HG03432 (cell line): Measurements from ENCODE around the gene CDHR1.
"Not testable (repeated sequence)": the region's sequence is repeated elsewhere in the genome, so short reads cannot be mapped to it uniquely, and the experiment has no call there.

Experiments used
- ATAC-seq: cut with Tn5 transposase; IDR thresholded peaks from one replicate; pipeline ENCODE4 v1.9.1; 2021; ENCODE audit warnings: mild to moderate bottlenecking, moderate library complexity; ENCODE audit not compliant: unreplicated experiment

The CDHR1 gene

DNA sequence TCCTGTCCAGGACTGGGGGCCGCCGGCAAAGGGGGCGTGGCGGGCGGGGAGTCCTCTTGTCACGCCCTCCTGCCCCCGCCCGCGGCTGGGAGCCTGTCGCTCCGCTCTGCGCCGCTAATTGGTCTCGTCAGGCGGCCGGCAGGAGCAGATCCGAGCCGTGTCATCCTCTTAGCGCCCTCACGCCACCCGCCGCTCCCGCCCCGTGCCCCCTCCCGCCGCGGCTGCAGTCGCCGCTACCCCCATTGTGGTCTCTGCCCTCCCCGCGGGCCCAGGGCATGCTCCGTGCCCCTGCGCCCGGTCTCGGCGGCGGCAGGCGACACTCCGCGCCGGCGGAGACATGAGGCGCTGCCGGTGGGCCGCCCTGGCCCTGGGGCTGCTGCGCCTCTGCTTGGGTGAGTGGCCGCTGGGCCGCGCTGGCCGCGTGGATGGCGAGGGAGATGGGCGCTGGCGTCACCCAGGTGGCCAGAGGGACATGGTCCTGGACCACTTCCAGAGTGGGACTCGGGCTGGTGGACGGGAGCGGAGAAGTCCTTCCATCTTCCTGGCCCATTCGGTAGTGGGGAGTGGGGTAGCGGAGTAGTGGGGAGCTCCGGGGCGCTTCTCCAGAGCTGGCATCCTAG, at the start of gene CDHR1:
Gene CDHR1 (plus strand): TSS at position 114 of the 620 bp plus-strand sequence. CDS start 224 bp downstream, at position 338.
- ATAC-seq, result peak; percentile 90

DNA sequence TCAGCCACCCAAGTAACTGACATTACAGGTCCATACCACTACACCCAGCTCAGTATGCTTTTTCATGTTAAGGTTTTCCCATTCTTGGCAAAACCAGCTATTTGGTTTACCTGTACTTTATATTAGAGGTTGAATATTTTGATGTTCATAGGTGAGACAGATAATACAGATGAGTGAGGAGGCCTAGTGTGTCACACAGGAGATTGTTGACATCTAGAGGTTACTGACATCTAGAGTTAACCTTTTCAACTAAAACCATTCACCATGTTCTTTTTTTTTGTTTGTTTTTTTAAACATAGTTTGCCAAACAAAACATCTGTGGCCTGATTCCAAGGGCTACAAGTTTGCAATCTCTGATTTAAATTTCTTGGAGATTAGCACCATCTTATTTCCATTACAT, 47.0 kb upstream of the CDHR1 start:
- ATAC-seq, result no peak

- peak; percentile 78 for ATAC-seq
Observed at GRCh38 chr10:84148006-84148597, 46.2 kb upstream of the CDHR1 start.

DNA sequence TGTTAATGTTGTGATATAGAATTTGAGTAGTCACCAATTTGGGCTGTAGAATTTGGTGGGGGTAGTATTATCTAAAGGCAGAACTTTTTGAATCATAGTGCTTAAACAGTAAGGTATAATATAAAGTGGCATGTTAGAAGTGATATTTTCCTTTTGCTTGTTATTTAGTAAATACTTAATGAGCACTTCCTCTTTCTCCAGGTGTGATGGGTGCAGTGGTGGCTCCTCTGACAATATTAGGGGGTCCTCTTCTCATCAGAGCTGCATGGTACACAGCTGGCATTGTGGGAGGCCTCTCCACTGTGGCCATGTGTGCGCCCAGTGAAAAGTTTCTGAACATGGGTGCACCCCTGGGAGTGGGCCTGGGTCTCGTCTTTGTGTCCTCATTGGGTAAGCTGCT, 44.5 kb upstream of the CDHR1 start:
- no peak for ATAC-seq

DNA sequence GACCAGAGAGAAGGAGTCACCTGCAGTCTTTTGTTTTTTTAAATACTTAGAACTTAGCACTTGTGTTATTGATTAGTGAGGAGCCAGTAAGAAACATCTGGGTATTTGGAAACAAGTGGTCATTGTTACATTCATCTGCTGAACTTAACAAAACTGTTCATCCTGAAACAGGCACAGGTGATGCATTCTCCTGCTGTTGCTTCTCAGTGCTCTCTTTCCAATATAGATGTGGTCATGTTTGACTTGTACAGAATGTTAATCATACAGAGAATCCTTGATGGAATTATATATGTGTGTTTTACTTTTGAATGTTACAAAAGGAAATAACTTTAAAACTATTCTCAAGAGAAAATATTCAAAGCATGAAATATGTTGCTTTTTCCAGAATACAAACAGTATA, 41.6 kb upstream of the CDHR1 start:
- ATAC-seq, result no peak

GRCh38 chr10:84155521-84155920, 38.8 kb upstream of the CDHR1 start:
- ATAC-seq, result no peak

DNA sequence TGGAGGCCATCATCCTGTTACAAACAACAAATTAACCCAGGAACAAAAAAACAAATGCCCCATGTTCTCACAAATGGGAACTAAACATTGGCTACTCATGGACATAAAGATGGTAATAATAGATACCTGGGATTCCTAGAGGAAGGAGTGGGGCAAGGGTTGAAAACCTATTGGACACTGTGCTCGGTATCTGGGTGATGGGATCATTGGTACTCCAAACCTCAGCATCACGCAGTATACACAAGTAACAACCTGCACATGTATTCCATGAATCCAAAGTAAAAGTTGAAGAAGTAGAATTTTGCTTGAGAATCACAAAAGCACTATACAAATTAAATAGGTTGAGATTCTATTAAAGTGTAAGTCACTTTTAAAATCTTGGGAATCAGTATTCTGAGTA, 38.3 kb upstream of the CDHR1 start:
- no peak for ATAC-seq

GRCh38 chr10:84156768-84157167, 37.6 kb upstream of the CDHR1 start:
- no peak for ATAC-seq

- ATAC-seq, result no peak
Observed at GRCh38 chr10:84158061-84158460, 36.3 kb upstream of the CDHR1 start.

DNA sequence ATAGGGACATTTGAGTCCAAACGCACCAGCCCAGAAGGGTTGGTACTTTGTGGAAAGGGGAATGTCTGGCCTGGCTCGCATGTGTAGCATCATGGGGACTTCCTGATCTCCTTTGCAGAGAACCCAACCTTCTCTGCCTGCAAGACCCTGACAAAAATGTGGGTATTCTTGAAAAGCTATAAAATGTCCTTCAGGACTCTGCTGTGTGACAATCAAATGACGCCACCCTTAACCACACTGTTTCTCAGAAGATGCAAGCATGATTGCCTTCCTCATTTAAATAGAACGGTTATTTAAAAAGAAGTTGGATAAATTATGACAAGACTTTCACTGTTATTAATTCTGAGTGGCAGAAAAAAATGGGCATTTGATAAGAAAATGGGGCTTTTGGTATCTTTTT, 35.8 kb upstream of the CDHR1 start:
- ATAC-seq, result no peak

DNA sequence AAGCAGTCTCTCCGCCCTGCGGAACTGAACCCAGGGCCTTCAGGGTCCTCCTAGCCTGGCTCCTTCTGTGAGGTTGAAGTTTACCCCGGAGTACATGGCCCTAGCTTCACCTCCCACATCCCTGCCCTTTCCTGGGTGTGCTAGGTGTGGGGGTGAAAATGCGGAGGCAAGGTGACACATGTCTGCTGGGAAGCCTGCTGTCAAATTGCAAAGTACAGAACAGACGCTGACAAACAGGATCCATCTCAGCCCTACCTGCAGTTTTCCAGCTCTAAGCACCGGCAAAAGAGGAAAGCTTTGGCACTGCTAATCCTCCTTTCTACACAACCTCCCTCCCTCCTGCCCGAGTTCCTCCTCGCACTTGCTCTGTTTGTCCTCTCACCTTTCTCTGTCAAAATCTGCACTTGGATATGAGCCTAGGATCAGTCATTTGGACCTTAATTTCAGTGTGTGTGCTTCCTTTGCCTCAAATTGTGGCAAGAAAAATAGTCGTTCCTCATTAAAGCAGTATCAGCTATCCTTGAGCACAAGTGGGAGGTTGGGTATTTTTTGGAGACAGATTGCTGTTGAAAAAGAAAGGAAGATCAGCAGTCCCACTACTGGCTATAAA, 35.2 kb upstream of the CDHR1 start:
- no peak for ATAC-seq

GRCh38 chr10:84160663-84161362, 33.5 kb upstream of the CDHR1 start:
- no peak for ATAC-seq

GRCh38 chr10:84163996-84164395, 30.3 kb upstream of the CDHR1 start:
- ATAC-seq, result no peak

DNA sequence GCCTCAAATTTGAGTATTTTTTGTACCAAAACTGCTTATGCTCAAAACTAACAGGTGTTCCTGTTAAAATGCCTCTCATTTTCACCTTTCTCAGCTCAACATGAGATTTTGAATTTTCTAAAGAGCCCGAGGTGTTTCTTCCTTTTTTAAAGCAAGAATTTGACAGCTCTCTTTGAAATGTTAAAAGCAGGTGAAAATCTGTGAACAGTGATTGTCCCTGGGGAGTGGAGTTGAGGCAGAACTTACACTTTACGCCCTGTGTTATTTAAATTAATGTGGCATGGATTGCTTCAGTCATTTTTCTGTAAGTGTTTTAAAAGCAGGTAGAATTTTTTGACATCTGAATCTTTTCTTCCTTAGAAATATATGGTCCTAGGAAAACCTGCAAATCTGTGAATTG, 29.9 kb upstream of the CDHR1 start:
- no peak for ATAC-seq

- ATAC-seq, result peak; percentile 65
Observed at GRCh38 chr10:84166620-84167288, 27.6 kb upstream of the CDHR1 start.

- peak; percentile 22 for ATAC-seq
Observed at GRCh38 chr10:84167289-84167653, 27.1 kb upstream of the CDHR1 start.

GRCh38 chr10:84168382-84168781, 26.0 kb upstream of the CDHR1 start:
- not testable (repeated sequence) for ATAC-seq

- not testable (repeated sequence) for ATAC-seq
Observed at GRCh38 chr10:84171237-84171636, 23.1 kb upstream of the CDHR1 start.

GRCh38 chr10:84171700-84172466, 22.5 kb upstream of the CDHR1 start:
- ATAC-seq, result peak; percentile 41

GRCh38 chr10:84172467-84173356, 21.6 kb upstream of the CDHR1 start:
- peak; percentile 67 for ATAC-seq
